ENCODE measurements around the gene RPRML.
"Not testable (repeated sequence)": the region's sequence is repeated elsewhere in the genome, so short reads cannot be mapped to it uniquely, and the experiment has no call there.

The RPRML gene

DNA sequence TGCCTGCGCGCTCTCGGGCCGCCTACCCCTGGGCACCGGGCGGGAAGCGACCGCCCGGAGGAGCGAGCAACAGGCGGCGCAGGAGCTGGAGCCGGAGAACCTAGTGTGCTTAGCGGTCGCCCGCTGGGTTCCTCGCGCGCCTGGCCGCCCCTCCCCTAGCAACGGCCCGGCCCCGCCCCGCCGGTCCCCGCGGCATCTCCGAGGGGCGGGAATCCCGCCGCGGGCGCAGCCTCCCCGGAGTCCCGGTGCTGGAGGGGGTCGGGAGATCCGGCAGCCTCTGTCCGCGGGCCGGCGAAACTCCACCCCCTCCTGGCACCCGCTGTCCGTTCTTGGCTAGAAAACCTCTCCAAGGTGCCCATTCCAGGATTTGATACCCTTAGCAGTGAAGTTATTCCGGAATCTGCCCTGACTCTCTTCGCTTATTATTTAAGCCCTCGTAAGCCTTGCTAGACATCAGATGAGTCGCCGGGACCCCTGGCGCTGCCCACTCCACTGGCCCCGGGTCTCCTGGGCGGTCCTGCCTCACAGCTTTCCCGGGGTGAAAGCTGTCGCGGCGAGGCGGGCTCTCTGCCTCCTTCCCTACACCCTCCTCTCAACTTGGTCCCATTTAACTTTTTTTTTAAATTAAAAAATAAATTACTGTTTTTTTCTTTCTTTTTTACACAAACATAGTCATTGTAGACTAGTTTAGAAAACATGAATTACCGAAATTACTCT, at the start of gene RPRML:
Gene RPRML (minus strand): TSS at position 107 of the 717 bp plus-strand sequence. CDS start 246 bp downstream, outside the sequence.
- Histone ChIP-seq H3K4me3 (peak within 1 kb of the TSS; percentile 73), H3K9me3 (no peaks in the 10 kb centered on the region), H3K27me3 (peaks cover 48% of the 10 kb centered on the region), H4K20me1 (peaks cover 29% of the 10 kb centered on the region), H3K27ac (no peak within 1 kb of the TSS), H3K36me3 (no peaks in the 10 kb centered on the region), H3K4me2 (peak within 1 kb of the TSS; percentile 100), H3K9ac (peak within 1 kb of the TSS; percentile 48; the same call in 1 of the 2 replicates), H3K4me1 (peaks cover 51% of the 10 kb centered on the region)
- no peak for TF ChIP-seq Cebpa-rat (IDR thresholded peaks at IDR 0.05)

DNA sequence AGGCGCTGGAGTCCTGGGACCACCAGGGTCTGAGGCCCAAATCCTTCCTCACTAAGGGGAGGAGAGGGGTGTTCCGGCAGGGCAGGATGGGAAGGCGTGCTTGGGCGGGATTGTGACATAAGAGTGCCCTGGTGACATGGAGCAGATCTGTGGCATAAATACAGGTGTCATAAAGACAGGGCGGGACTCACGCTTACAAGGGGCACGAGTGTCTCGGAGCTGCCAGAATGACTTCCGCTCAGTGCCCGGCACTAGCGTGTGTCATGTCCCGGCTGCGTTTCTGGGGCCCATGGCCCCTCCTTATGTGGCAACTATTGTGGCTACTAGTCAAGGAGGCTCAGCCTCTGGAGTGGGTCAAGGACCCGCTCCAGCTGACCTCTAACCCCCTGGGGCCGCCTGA, 37.9 kb upstream of the RPRML start:
- H3K27me3 ChIP-seq, H4K20me1 ChIP-seq, H3K9ac ChIP-seq, H3K36me3 ChIP-seq, H3K4me3 ChIP-seq, H3K27ac ChIP-seq, H3K4me2 ChIP-seq, H3K9me3 ChIP-seq, H3K4me1 ChIP-seq: not testable (repeated sequence)

- Histone ChIP-seq H3K27me3 (no peaks in the 10 kb centered on the region), H3K27ac (no peak overlapping the region), H3K36me3 (peaks cover 4% of the 10 kb centered on the region; the same call in 1 of the 2 replicates), H3K9me3 (no peaks in the 10 kb centered on the region), H3K9ac (no peak overlapping the region), H4K20me1 (no peaks in the 10 kb centered on the region), H3K4me1 (no peaks in the 10 kb centered on the region), H3K4me2 (no peak overlapping the region), H3K4me3 (no peak overlapping the region)
- no peak for TF ChIP-seq Cebpa-rat (IDR thresholded peaks at IDR 0.05)
Measured at GRCh38 chr17:47013341-47013740, 34.3 kb upstream of the RPRML start.

DNA sequence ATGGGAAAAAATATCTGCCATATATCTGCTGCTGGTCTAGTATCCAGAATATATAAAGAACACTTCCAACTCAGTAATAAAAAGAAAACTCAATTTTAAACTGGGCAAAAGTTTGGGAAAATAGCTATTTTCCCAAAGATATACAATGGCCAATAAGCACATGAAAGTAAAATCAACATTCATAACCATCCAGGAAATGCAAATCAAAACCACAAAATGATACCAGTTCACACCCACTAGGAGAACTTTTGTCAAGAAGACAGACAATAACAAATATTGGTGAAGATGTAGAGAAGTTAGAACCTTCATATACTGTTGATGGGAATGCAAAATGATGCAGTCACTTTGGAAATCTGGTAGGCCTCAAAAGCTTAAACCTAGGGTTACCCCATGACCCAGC, 33.4 kb upstream of the RPRML start:
- H3K9ac ChIP-seq: no peak overlapping the region
- H3K4me1 ChIP-seq: no peaks in the 10 kb centered on the region
- H3K4me3 ChIP-seq: no peak overlapping the region
- no peaks in the 10 kb centered on the region for H4K20me1 ChIP-seq
- no peak overlapping the region for H3K27ac ChIP-seq
- H3K27me3 ChIP-seq: no peaks in the 10 kb centered on the region
- no peak overlapping the region for H3K4me2 ChIP-seq
- peaks cover 4% of the 10 kb centered on the region; the same call in 1 of the 2 replicates for H3K36me3 ChIP-seq
- no peak for TF ChIP-seq Cebpa-rat (IDR thresholded peaks at IDR 0.05)
- no peaks in the 10 kb centered on the region for H3K9me3 ChIP-seq

GRCh38 chr17:47009759-47010594, 30.9 kb upstream of the RPRML start:
- Histone ChIP-seq H3K9me3 (no peaks in the 10 kb centered on the region), H3K9ac (no peak overlapping the region), H3K27ac (no peak overlapping the region), H3K4me2 (no peak overlapping the region), H3K4me1 (no peaks in the 10 kb centered on the region), H3K36me3 (peaks cover 4% of the 10 kb centered on the region; the same call in 1 of the 2 replicates), H3K27me3 (no peaks in the 10 kb centered on the region), H4K20me1 (no peaks in the 10 kb centered on the region), H3K4me3 (no peak overlapping the region)
- no peak for TF ChIP-seq Cebpa-rat (IDR thresholded peaks at IDR 0.05)

DNA sequence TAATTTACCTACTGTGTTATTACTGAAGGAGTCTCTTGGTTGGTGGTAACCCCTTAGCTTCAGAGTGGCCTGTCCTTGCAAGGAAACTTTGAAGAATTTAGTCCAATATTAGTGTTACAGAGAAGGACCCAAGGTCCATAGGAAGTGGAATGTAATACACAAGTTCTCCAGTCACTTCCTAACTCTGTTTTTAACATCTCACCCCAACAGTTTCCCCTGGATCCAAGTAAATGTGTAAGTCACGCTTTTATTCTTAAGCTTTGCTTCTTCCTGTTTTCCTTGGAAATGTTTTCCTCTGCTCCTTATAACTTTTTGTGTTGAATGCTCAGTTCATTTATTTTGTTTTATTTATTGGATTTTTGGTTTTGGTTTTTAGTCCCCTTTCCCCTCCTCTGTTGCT, 25.9 kb upstream of the RPRML start:
- no peak overlapping the region for H3K9ac ChIP-seq
- H3K4me3 ChIP-seq: no peak overlapping the region
- no peak for TF ChIP-seq Cebpa-rat (IDR thresholded peaks at IDR 0.05)
- H3K4me1 ChIP-seq: peaks cover 7% of the 10 kb centered on the region; the same call in 1 of the 2 replicates
- H3K9me3 ChIP-seq: no peaks in the 10 kb centered on the region
- no peaks in the 10 kb centered on the region for H4K20me1 ChIP-seq
- no peaks in the 10 kb centered on the region for H3K27me3 ChIP-seq
- peaks cover 4% of the 10 kb centered on the region; the same call in 1 of the 2 replicates for H3K36me3 ChIP-seq
- no peak overlapping the region for H3K4me2 ChIP-seq
- H3K27ac ChIP-seq: no peak overlapping the region

GRCh38 chr17:47003864-47004263, 24.8 kb upstream of the RPRML start:
- H3K4me2 ChIP-seq, H3K9me3 ChIP-seq, H4K20me1 ChIP-seq, H3K36me3 ChIP-seq, H3K4me1 ChIP-seq, H3K27me3 ChIP-seq, H3K4me3 ChIP-seq, H3K9ac ChIP-seq, H3K27ac ChIP-seq: not testable (repeated sequence)

- no peaks in the 10 kb centered on the region for H4K20me1 ChIP-seq
- H3K4me2 ChIP-seq: no peak overlapping the region
- H3K36me3 ChIP-seq: no peaks in the 10 kb centered on the region
- no peak overlapping the region for H3K4me3 ChIP-seq
- TF ChIP-seq Cebpa-rat (IDR thresholded peaks at IDR 0.05): no peak
- no peaks in the 10 kb centered on the region for H3K27me3 ChIP-seq
- H3K27ac ChIP-seq: no peak overlapping the region
- H3K9ac ChIP-seq: no peak overlapping the region
- peaks cover 16% of the 10 kb centered on the region for H3K4me1 ChIP-seq
- H3K9me3 ChIP-seq: no peaks in the 10 kb centered on the region
Measured at GRCh38 chr17:46995841-46996571, 17.0 kb upstream of the RPRML start.

DNA sequence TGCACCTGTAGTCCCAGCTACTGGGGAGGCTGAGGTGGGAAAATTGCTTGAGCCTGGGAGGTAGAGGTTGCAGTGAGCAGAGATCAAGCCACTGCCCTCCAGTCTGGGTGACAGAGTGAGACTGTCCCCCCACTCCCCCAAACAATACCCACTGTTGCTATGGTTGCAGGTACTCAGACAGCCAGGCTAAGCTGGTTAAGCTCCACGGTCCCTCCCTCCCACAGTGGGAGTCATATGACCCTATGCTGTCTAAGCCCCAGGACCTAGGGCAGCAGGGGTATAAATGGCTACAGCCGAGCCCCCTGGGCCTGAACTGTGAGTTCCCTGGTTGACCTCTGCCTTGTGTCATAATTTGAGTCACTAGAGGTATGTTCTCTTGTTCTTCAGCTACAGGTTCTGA, 15.9 kb upstream of the RPRML start:
- no peak overlapping the region for H3K27ac ChIP-seq
- peaks cover 17% of the 10 kb centered on the region for H3K4me1 ChIP-seq
- no peak for TF ChIP-seq Cebpa-rat (IDR thresholded peaks at IDR 0.05)
- no peak overlapping the region for H3K4me3 ChIP-seq
- no peaks in the 10 kb centered on the region for H3K36me3 ChIP-seq
- H3K27me3 ChIP-seq: no peaks in the 10 kb centered on the region
- no peaks in the 10 kb centered on the region for H4K20me1 ChIP-seq
- no peaks in the 10 kb centered on the region for H3K9me3 ChIP-seq
- no peak overlapping the region for H3K9ac ChIP-seq
- H3K4me2 ChIP-seq: no peak overlapping the region

DNA sequence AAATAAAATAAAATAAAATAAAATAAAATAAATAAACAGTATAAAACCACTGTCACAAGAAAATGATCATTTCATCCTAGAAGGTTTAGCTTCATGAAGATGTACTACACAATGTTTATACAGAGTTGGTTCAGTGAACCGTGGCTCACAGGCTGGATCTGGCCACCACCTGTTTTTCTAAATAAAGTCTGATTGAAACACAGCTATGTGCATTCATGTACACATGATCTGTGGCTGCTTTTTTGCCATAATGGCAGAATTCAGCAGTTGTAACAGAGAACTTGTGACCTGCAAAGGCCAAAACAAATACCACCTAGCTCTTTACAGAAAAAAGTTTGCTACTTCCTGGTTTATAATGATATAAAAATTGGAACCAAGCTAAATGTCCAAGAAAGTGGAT, 12.6 kb upstream of the RPRML start:
- no peak overlapping the region for H3K27ac ChIP-seq
- H3K9ac ChIP-seq: peak overlapping the region; percentile 34; the same call in 1 of the 2 replicates
- H3K36me3 ChIP-seq: no peaks in the 10 kb centered on the region
- peak overlapping the region; percentile 65 for H3K4me2 ChIP-seq
- no peak for TF ChIP-seq Cebpa-rat (IDR thresholded peaks at IDR 0.05)
- no peaks in the 10 kb centered on the region for H3K27me3 ChIP-seq
- no peak overlapping the region for H3K4me3 ChIP-seq
- H4K20me1 ChIP-seq: no peaks in the 10 kb centered on the region
- H3K9me3 ChIP-seq: no peaks in the 10 kb centered on the region
- H3K4me1 ChIP-seq: peaks cover 17% of the 10 kb centered on the region
